HG03460 (cell line): ENCODE data around the gene ARHGAP45.

Experiments used
- ATAC-seq: cut with Tn5 transposase; IDR thresholded peaks from one replicate; pipeline ENCODE4 v1.9.1; 2021; ENCODE audit not compliant: unreplicated experiment

ARHGAP45 gene

DNA sequence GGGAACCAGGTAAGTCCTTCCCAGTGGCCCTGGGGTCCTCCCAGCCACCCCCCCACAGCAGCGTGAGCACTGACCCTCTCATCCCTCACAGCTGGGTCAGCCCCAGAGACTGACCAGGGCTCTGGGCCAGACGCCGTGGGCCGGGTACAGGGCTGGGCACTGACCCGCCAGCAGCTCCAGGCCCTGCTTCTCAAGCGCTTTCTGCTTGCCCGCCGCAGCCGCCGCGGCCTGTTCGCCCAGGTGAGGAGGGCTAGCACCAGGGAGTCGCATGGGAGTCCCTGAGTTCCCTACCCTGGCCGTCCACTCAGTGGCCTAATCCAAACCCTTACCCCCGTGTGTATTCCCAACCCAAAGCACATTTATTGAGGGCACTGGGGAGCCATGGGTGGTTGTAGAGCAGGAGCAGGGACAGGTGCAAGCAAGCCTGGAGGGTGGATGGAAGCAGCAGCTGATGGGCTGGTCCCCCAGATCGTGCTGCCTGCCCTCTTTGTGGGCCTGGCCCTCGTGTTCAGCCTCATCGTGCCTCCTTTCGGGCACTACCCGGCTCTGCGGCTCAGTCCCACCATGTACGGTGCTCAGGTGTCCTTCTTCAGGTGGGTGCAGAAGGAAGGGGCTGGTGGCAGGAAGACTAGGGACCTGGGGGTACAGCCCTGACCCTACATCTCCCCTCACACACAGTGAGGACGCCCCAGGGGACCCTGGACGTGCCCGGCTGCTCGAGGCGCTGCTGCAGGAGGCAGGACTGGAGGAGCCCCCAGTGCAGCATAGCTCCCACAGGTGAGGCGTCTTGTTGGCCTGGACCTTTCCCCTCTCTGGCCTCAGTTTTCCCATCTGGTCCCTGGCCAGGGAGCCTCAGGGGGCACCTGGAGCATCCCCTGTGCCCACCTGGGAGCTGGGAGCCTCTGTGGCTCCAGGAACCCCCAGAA lies 12.6 kb upstream of the ARHGAP45 start:
- no peak for ATAC-seq

- no peak for ATAC-seq
Measured at GRCh38 chr19:1055028-1055425, 11.9 kb upstream of the ARHGAP45 start.

- ATAC-seq = no peak
Measured at GRCh38 chr19:1055886-1056620, 10.9 kb upstream of the ARHGAP45 start.

DNA sequence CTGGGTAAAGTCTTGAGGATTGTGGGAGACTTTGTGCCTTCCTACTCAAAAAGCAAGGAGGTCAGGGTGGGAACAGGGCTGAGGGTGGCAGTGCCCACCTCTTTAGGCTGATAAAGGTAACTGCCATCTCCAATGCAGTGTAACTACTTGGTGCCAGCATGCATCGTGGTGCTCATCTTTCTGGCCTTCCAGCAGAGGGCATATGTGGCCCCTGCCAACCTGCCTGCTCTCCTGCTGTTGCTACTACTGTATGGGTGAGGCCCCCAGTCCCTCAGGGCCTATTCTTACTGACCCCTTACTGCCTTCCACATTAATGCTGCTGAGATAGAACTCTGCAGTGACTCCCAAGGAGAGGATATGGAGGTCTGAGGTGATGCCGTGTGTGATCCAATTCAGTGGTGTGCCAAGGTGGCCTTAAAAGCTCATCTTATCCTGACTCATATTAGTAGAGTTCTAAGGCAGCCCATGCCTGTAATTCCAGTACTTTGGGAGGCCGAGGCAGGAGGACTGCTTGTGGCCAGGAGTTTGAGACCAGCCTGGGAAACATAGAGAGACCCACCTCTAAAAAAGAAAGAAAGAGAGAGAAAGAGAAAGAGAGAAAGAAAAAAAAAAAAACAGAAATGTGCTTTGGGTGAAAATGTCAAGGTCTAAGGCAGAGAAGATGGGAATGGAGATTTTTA lies 9.7 kb upstream of the ARHGAP45 start:
- no peak for ATAC-seq

GRCh38 chr19:1058112-1058511 lies 8.9 kb upstream of the ARHGAP45 start:
- no peak for ATAC-seq

DNA sequence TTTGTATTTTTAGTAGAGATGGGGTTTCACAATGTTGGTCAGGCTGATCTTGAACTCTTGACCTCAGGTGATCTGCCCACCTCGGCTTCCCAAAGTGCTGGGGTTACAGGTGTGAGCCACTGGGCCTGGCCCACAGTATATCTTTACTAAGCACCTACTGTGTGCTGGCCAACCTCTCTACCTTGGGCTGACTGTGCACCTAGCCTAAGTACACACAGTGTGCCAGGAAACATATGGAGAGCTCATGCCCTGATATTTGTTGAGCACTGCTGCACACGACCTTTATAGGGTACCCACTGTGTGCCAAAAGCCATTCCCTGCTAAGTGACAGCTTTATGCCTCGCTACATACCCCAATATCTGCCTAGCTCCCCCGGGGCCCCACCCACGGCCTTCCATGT lies 6.3 kb upstream of the ARHGAP45 start:
- no peak for ATAC-seq

DNA sequence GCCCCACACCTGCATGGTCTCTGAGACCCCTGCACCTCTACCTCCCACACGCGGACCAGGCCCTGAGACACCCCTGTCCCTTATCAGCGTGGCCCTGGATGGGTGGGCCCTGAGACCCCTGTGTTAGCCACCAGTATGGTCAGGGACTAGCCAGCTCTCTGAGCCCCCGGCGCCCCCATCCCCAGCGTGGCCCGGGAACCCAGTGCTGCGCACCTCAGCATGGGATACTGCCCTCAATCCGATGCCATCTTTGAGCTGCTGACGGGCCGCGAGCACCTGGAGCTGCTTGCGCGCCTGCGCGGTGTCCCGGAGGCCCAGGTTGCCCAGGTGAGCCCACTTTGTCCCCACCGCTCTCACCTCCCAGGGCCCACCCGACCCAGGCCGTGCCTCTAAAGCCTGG lies 5.0 kb upstream of the ARHGAP45 start:
- no peak for ATAC-seq

DNA sequence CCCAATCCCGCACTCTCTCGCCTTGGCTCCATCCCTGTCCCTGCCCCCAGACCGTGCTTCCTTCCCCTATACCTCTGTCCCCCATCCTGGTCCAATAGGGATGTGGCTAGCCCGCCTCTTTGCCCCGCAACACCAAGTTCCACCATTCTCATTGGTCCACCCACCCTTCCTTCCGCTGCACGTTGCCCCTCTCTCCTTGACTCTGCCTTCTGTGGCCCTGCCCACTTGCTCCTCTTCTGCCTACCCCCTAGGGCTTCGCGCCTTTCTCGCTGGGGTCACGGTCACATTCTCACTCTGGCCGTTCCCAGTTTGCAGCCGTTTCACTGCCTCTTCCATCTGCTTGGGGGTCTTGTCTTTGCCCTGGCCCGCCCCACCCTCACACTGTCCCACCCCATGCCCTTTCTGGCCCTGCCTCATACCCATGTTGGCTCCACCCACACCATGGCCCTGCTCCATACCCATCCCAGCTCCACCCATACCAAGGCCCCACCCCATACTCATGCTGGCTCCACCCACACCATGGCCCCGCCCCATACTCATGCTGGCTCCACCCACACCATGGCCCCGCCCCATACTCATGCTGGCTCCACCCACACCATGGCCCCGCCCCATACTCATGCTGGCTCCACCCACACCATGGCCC lies 4.5 kb upstream of the ARHGAP45 start:
- ATAC-seq = no peak

DNA sequence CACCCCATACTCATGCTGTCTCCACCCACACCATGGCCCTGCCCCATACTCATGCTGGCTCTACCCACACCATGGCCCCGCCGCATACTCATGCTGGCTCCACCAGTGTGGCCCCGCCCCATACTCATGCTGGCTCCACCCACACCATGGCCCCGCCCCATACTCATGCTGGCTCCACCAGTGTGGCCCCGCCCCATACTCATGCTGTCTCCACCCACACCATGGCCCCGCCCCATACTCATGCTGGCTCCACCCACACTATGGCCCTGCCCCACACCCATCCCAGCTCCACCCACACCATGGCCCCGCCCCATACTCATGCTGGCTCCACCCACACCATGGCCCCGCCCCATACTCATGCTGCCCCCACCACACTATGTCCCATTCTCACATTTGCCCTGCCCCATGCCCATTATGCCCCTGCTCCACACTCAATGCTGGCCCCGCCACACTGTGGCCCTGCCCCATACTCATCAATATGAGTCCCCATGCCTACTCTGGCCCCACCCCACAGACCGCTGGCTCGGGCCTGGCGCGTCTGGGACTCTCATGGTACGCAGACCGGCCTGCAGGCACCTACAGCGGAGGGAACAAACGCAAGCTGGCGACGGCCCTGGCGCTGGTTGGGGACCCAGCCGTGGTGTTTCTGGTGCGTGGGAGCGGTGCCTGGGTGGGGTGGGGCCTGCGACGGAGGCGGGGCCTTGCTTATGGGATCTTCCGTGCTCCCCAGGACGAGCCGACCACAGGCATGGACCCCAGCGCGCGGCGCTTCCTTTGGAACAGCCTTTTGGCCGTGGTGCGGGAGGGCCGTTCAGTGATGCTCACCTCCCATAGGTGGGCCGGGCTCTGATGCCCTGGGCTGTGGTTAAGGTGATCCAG lies 3.7 kb upstream of the ARHGAP45 start:
- no peak for ATAC-seq

- no peak for ATAC-seq
Measured at GRCh38 chr19:1063909-1064660, 2.9 kb upstream of the ARHGAP45 start.

DNA sequence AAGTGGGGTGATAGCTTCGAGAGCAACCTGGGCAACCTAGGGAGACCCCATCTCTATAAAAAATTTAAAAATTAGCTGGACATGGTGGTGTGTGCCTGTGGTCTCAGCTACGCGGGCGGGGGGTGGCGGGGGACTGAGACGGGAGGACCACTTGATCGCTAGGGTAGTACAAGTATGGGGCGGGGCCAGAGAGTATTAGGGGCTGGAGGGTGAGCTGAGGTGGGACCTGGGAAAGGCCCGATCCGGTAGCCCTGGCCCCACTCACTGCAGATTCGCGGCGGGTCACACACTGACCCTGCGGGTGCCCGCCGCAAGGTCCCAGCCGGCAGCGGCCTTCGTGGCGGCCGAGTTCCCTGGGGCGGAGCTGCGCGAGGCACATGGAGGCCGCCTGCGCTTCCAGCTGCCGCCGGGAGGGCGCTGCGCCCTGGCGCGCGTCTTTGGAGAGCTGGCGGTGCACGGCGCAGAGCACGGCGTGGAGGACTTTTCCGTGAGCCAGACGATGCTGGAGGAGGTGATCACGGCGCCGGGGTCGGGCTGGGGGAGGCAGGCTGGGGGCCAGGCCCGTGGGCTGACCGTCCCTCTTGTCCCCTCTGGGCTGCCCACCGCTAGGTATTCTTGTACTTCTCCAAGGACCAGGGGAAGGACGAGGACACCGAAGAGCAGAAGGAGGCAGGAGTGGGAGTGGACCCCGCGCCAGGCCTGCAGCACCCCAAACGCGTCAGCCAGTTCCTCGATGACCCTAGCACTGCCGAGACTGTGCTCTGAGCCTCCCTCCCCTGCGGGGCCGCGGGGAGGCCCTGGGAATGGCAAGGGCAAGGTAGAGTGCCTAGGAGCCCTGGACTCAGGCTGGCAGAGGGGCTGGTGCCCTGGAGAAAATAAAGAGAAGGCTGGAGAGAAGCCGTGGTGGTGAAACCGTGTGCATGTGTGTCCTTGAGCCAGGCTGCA lies 2.0 kb upstream of the ARHGAP45 start:
- ATAC-seq = no peak

- no peak for ATAC-seq
Measured at GRCh38 chr19:1065606-1066109, 1.3 kb upstream of the ARHGAP45 start.

DNA sequence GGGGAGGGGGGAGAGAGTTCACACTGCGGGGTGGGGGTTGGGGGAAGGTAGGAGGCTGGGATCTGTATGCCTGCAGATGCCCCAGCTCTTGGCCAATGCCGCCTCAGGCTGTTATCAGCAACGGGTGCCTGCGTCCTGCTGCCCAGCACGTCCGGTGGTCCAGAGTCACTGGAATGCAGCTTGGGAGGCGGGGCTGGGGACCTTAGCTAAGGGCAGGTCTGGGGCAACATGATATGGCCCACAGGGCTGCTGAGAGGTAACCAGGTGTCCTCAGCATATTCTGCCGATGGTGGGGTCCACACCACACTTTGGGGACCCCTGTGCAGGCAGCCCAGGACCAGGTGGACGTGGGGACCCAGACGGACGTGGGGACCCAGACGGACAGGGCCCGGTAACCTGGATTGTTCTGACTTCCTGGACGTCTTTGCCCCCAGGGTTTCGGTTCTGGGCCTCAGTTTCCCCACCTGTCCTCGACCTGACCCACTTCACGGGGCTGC lies 668 bp upstream of the ARHGAP45 start:
- ATAC-seq = no peak

GRCh38 chr19:1067341-1067957 lies 482 bp downstream of the ARHGAP45 start:
- no peak for ATAC-seq

DNA sequence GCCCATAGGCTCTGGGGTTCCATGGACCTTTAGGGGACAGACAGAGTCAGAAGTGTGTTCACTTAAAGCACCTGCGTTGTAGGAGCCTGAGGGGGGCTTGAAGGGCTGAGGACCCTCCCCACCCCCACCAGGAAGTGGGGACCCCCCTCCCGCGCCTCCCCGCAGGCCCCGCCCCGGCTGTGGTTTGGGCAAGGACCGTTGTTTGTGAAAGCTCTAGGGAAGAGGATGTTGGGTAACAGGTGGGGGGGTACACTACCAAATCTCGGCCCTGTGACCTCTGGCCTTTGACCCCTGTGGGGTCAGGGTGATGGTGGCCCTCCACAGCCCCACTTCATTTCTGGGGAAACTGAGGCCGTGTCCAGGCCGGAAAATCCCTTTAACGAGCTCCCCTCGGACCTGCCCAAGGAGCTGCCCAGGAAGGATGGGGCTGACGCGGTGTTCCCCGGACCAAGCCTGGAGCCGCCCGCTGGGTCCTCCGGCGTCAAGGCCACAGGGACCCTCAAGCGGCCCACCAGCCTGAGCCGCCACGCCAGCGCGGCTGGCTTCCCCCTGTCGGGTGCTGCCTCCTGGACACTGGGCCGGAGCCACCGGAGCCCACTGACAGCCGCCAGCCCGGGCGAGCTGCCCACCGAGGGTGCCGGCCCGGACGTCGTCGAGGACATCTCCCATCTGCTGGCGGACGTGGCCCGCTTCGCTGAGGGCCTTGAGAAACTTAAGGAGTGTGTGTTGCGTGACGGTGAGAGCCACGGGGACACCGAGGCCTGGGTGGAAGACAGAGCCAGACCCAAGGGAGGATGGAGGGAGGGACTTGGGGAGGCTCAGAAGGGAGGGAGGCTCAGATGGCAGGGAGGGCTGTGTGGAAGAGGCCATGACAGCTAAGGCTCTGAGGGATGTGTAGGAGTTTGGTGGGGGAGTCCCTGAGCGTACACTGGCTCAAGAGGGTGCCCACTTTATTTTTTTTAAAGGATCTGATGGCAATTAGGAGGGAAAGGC lies 1.3 kb downstream of the ARHGAP45 start:
- ATAC-seq = no peak

DNA sequence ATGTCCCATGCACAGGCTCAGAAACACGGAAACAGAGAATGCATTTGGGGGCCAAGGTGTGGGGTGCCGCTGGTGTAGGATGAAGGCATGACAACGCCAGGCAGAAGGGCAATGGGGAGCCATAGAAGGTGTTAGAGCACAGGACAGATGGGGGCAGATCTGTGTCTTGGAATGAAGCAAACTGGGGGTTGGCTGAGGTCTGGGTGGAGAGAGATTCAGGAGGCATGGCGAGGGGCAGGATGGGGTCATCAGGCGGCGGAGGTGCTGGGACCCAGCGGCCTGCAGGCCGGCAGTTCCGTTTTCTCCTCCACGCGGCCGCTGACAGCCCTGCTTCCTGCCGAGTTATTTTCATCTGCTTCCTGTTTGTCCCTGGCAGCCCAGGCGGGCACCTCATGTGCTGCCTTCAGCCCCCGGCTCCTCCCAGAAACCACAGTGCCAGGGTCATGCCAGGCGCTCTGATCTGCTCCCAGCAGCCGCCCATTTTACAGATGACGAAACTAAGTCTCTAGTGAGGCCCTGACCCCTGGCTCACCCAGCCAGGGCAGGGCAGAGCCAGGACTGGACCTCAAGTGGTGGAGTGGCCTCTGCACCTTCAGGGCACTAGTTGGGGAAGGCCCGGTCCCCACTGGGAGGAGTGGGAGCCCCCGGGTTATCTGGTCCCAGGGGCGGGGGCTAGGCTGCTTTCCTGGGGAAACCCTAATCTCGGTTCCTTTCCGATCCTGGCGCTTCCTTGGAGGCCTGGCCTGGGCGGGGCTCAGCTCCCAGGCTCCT lies 2.2 kb downstream of the ARHGAP45 start:
- ATAC-seq = no peak
